Heart left ventricle (tissue), 16 donors: ENCODE results near the gene CLDN24. TPM values are rescaled to one million over a fixed set of nuclear protein-coding genes. Genes with fewer than 3 reads are reported as not detected.
"Not testable (repeated sequence)": the region's sequence is repeated elsewhere in the genome, so short reads cannot be mapped to it uniquely, and the experiment has no call there.

Experiments
- ATAC-seq, 4 donors: fragments of 200-7000 bp; cut with Tn5 transposase; one replicate each; pipeline ENCODE4 v1.9.1; 2020 to 2022; ENCODE audit warnings: moderate library complexity in 4 of 4, mild to moderate bottlenecking in 3 of 4, moderate number of reproducible peaks in 1 of 4
- DNase-seq, 5 donors: peaks; one replicate each; pipeline ENCODE4 v3.0.0-alpha.2; 2020
- H3K27ac ChIP-seq, 12 donors: fragments of 200-600 bp; sonication (generic) in 4 of 12; one replicate each; pipeline versions ENCODE4 v1.5.0 to v1.8.0; 2016 to 2022; ENCODE audit warnings: mild to moderate bottlenecking in 2 of 12
- H3K27me3 ChIP-seq, 9 donors: fragments of 200-600 bp; sonication (generic) in 2 of 9; one replicate each; pipeline versions ENCODE4 v1.5.1 to v1.8.0; 2016 to 2022; ENCODE audit warnings: mild to moderate bottlenecking in 3 of 9
- H3K36me3 ChIP-seq, 9 donors: fragments of 200-600 bp; sonication (generic) in 2 of 9; one replicate each; pipeline versions ENCODE4 v1.5.0 to v1.8.0; 2018 to 2022; ENCODE audit warnings: mild to moderate bottlenecking in 2 of 9
- H3K4me1 ChIP-seq, 12 donors: fragments of 200-600 bp; sonication (generic) in 4 of 12; one replicate each; pipeline versions ENCODE4 v1.5.0 to v1.8.0; 2016 to 2022; ENCODE audit warnings: mild to moderate bottlenecking in 3 of 12
- H3K4me3 ChIP-seq, 12 donors: fragments of 200-600 bp; sonication (generic) in 4 of 12; one replicate each; pipeline versions ENCODE4 v1.5.0 to v1.8.0; 2017 to 2022; ENCODE audit warnings: mild to moderate bottlenecking in 9 of 12, moderate library complexity in 4 of 12
- H3K9me3 ChIP-seq, 12 donors: fragments of 200-600 bp; sonication (generic) in 4 of 12; one replicate each; pipeline versions ENCODE4 v1.5.0 to v1.8.0; 2016 to 2022; ENCODE audit warnings: mild to moderate bottlenecking in 1 of 12
- CTCF ChIP-seq, 12 donors: fragments of 200-600 bp; sonication (generic) in 4 of 12; IDR thresholded peaks; one replicate each; pipeline versions ENCODE4 v1.5.0 to v1.8.0; 2018 to 2022; ENCODE audit warnings: antibody characterized with exemption in 12 of 12, mild to moderate bottlenecking in 5 of 12
- POLR2A ChIP-seq, 2 donors: fragments of 450-650 bp; IDR thresholded peaks; one replicate each; pipeline ENCODE4 v1.6.1; 2017; ENCODE audit warnings: antibody characterized with exemption in 2 of 2, mild to moderate bottlenecking in 2 of 2, moderate library complexity in 2 of 2
- WGBS, 4 donors: extraction: QIAGEN DNeasy Blood & Tissue Kit in 2 of 4; methylation state at CpG; one replicate each; pipeline versions ENCODE4 v1.1.5 to v1.1.7; 2013 to 2018; 5-methylcytosine and 5-hydroxymethylcytosine counted together
- intact Hi-C, 10 donors: fragments of 100-400 bp; cut with DNase I; formaldehyde crosslinking; loops; one replicate each; pipeline versions ENCODE4 v1.11.1 to v1.14.2; 2022
- polyA plus RNA-seq, 2 donors: library from polyadenylated mRNA; stranded (reverse); fragments of 200-250 nt; gene quantifications; one replicate each; pipeline ENCODE4 v1.2.3, GENCODE V29; 2013
- total RNA-seq, 9 donors: library from RNA; depleted of rRNA in 2 of 9; stranded (reverse); fragments of >200 nt in 2 of 9; fragmentation: NEBNext Ultra II Directional in 3 of 9; extraction: Animal tissue kit (Norgen Biotek cat#: 25700) in 3 of 9; gene quantifications; one replicate each; pipeline versions ENCODE4 v1.1.0 to v1.2.4, GENCODE V29; 2016 to 2023
- donor health status: ischemic (EF 13 %, LVEDD 7.1; RV severe dilation, severe dysfunction).
- donor health status: healthy with polysubstance abuse.
- donor health status: DM: no; HTN: yes; CAD: no.
- donor health status: DM: no; HTN: no; CAD: no.
- donor health status: ischemic (EF 25% LVEDD 6.9; RV normal size, moderate dysfunction).
- donor health status: ischemic (EF 25% LVEDD 5.7; RV mildly dilated, moderate dysfunction).
- donor health status: healthy.
- donor health status: DM: yes; HTN: yes; CAD: no.
- donor health status: ischemic (EF 35%, LVEDD 5.7; RV mildly dilated, moderate dysfunction).
- donor health status: nonischemic (EF 11% LVEDD 7.7; RV severe dilation, severe dysfunction).
- donor health status: DM: yes; HTN: yes; CAD: no.
- donor health status: PGD.
- donor health status: ischemic (EF 29% LVEDD 5.4; RV normal size, mild dysfunction).
- donor health status: nonischemic (EF 23%, LVEDD 6.1; RV moderate dilation, normal function).

The CLDN24 gene
- total and polyA plus RNA-seq, 11 donors: not detected

- WGBS, 4 donors: 88 to 94% (median 92%) methylated on average over 6 of the region's 6 CpGs
- H3K27ac ChIP-seq: peak overlapping the region in 2 of 12 donors; percentile 34 to 41
Observed at GRCh38 chr4:183329244-183329643, 7.0 kb upstream of the CLDN24 start.

GRCh38 chr4:183328832-183329231 lies 6.6 kb upstream of the CLDN24 start:
- peaks cover 0 to 4% (median 0%) of the 10 kb centered on the region in 9 donors for H3K36me3 ChIP-seq
- no peak for TF ChIP-seq CTCF (IDR thresholded peaks at IDR 0.05)
- H3K27ac ChIP-seq: peak overlapping the region in 1 of 12 donors; percentile 34
- H3K4me3 ChIP-seq: no peak overlapping the region
- H3K27me3 ChIP-seq: peaks cover 0 to under 1% (median 0%) of the 10 kb centered on the region in 9 donors
- H3K9me3 ChIP-seq: peaks cover 0 to 7% (median 0%) of the 10 kb centered on the region in 12 donors
- H3K4me1 ChIP-seq: no peaks in the 10 kb centered on the region
- WGBS, 4 donors: 50 to 62% (median 54%) methylated on average over 4 to 7 of the region's 7 CpGs
- intact Hi-C loops: no loop called here
- no peak for ATAC-seq
- no peak for DNase-seq

More at GRCh38 chr4:183329244-183329643, 7.0 kb upstream of the CLDN24 start:
- intact Hi-C loops: no loop called here
- peaks cover 0 to 4% (median 0%) of the 10 kb centered on the region in 9 donors for H3K27me3 ChIP-seq
- no peaks in the 10 kb centered on the region for H3K4me1 ChIP-seq
- peaks cover 0 to 4% (median 0%) of the 10 kb centered on the region in 9 donors for H3K36me3 ChIP-seq
- ATAC-seq (no peak), DNase-seq (no peak)
- no peak overlapping the region for H3K4me3 ChIP-seq
- TF ChIP-seq CTCF (IDR thresholded peaks at IDR 0.05) (no peak), POLR2A (IDR thresholded peaks at IDR 0.05) (no peak)
- peaks cover 0 to 7% (median 0%) of the 10 kb centered on the region in 12 donors for H3K9me3 ChIP-seq

DNA sequence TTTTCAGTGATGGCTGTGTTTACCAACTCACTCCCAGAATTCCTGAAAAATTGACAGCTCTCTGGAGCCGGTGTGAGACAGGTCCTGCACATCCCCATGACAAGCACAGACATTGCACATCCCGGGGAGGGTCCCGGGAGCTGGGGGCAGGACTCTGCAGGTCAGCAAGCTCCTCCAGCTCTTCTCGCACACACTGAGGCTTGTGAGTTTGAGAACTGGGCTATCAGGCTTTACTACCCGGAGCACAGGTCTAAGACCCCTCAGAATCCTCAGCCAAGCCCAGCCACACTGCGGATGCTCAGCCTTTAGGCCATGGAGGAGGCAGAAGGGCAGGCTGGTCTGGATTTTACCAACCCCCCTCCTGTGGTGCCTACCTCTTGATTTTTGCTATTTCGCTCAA lies 5.6 kb upstream of the CLDN24 start:
- Histone ChIP-seq H3K36me3 (peaks cover 0 to 4% (median 0%) of the 10 kb centered on the region in 9 donors), H3K4me1 (no peaks in the 10 kb centered on the region), H3K27ac (no peak overlapping the region), H3K9me3 (peaks cover 0 to 7% (median 0%) of the 10 kb centered on the region in 12 donors), H3K4me3 (no peak overlapping the region), H3K27me3 (no peaks in the 10 kb centered on the region)
- DNase-seq: no peak
- 91 to 95% (median 92%) methylated on average over 7 of the region's 7 CpGs for WGBS, 4 donors
- ATAC-seq: no peak
- intact Hi-C loops: no loop called here
- TF ChIP-seq CTCF (IDR thresholded peaks at IDR 0.05) (no peak), POLR2A (IDR thresholded peaks at IDR 0.05) (no peak)

DNA sequence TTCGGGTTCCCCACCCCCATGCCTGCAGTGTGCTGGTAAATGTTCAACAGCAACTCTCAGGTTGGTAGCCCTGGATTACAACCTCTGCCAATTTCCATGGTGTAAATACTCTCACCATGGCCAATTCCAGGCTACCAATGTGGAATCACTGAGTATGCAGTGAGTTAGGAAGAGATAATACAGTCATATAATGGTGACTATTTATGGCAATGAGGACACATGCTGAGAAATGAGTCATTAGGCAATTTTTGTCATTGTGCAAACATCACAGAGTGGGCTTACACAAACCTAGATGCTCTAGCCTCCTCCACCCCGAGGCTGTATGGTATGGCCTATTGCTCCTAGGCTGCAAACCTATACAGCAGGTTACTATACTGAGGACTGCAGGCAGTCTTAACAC lies 4.6 kb upstream of the CLDN24 start:
- Histone ChIP-seq H3K36me3 (peaks cover 0 to 4% (median 0%) of the 10 kb centered on the region in 9 donors), H3K27ac (no peak overlapping the region), H3K4me1 (no peaks in the 10 kb centered on the region), H3K9me3 (peaks cover 0 to 7% (median 0%) of the 10 kb centered on the region in 12 donors), H3K27me3 (no peaks in the 10 kb centered on the region), H3K4me3 (no peak overlapping the region)
- TF ChIP-seq CTCF (IDR thresholded peaks at IDR 0.05) (no peak), POLR2A (IDR thresholded peaks at IDR 0.05) (no peak)
- 51 to 100% (median 86%) methylated on average over 1 to 2 of the region's 2 CpGs for WGBS, 4 donors
- no peak for ATAC-seq
- no peak for DNase-seq
- intact Hi-C loops: no loop called here

- ATAC-seq, H3K27me3 ChIP-seq, H3K4me1 ChIP-seq, DNase-seq, H3K4me3 ChIP-seq, intact Hi-C loops, H3K36me3 ChIP-seq, H3K9me3 ChIP-seq, H3K27ac ChIP-seq: not testable (repeated sequence)
- WGBS, 4 donors: 88 to 94% (median 90%) methylated on average over 6 of the region's 6 CpGs
Observed at GRCh38 chr4:183326387-183326786, 4.2 kb upstream of the CLDN24 start.
